Keratinocyte (primary cell): ENCODE results near the gene FAT1. TPM values are rescaled to one million over a fixed set of nuclear protein-coding genes. Genes with fewer than 3 reads are reported as not detected.

ENCODE experiments used
- DNase-seq: peaks from one replicate; pipeline ENCODE4 v3.0.0-alpha.2; 2011; ENCODE audit warnings: low read depth, missing footprints, low spot score
- FAIRE-seq: peaks from 2 replicates; lab custom pipeline; 2011; peaks lifted over from hg19 to GRCh38; lab: Jason Lieb, UNC
- H2AFZ ChIP-seq: 2 replicates; pipeline ENCODE4 v1.6.0; 2012; ENCODE audit warnings: low read length, control low read depth, inconsistent platforms; ENCODE audit not compliant: control insufficient read depth
- H3K27ac ChIP-seq: 2 replicates; pipeline ENCODE4 v1.5.1; 2011; ENCODE audit warnings: low read length; ENCODE audit not compliant: control insufficient read depth, insufficient read depth
- H3K27me3 ChIP-seq: 3 replicates; pipeline ENCODE4 v1.6.0; 2011; ENCODE audit warnings: low read length; ENCODE audit not compliant: control insufficient read depth, insufficient read depth; ENCODE audit errors: extremely low read depth
- H3K36me3 ChIP-seq, 2 experiments: 2 replicates in 1 of 2; 3 replicates in 1 of 2; pipeline ENCODE4 v1.5.1; 2011; ENCODE audit warnings: low read length in 2 of 2, mild to moderate bottlenecking in 1 of 2; ENCODE audit not compliant: control insufficient read depth in 2 of 2, insufficient read depth in 2 of 2; ENCODE audit errors: extremely low read depth in 1 of 2
- H3K4me1 ChIP-seq: 3 replicates; pipeline ENCODE4 v1.5.1; 2011; ENCODE audit warnings: low read length; ENCODE audit not compliant: control insufficient read depth, insufficient read depth; ENCODE audit errors: extremely low read depth
- H3K4me2 ChIP-seq: 3 replicates; pipeline ENCODE4 v1.6.0; 2011; ENCODE audit warnings: low read depth, low read length; ENCODE audit not compliant: control insufficient read depth, insufficient read depth; ENCODE audit errors: extremely low read depth
- H3K4me3 ChIP-seq, 3 experiments: fragments of 200-600 bp in 1 of 3; sonication (generic) in 1 of 3; 2 replicates in 2 of 3; 3 replicates in 1 of 3; pipeline ENCODE4 v1.5.1; 2011 to 2016; ENCODE audit warnings: low read length in 3 of 3, mild to moderate bottlenecking in 3 of 3, control low read depth in 2 of 3, inconsistent platforms in 1 of 3, low read depth in 1 of 3, mixed read lengths in 1 of 3, mixed run types in 1 of 3, moderate library complexity in 1 of 3; ENCODE audit not compliant: control insufficient read depth in 2 of 3, insufficient read depth in 2 of 3; ENCODE audit errors: extremely low read depth in 1 of 3
- H3K79me2 ChIP-seq: 2 replicates; pipeline ENCODE4 v1.6.0; 2012; ENCODE audit warnings: low read length; ENCODE audit not compliant: control insufficient read depth, insufficient read depth
- H3K9ac ChIP-seq: 3 replicates; pipeline ENCODE4 v1.6.0; 2011; ENCODE audit warnings: low read length; ENCODE audit not compliant: control insufficient read depth, insufficient read depth; ENCODE audit errors: extremely low read depth
- H3K9me1 ChIP-seq: 3 replicates; pipeline ENCODE4 v1.6.0; 2011; ENCODE audit warnings: low read length; ENCODE audit not compliant: control insufficient read depth, insufficient read depth; ENCODE audit errors: extremely low read depth
- H3K9me3 ChIP-seq: 2 replicates; pipeline ENCODE4 v1.5.1; 2012; ENCODE audit warnings: low read depth, low read length; ENCODE audit not compliant: control insufficient read depth
- H4K20me1 ChIP-seq: 3 replicates; pipeline ENCODE4 v1.6.0; 2011; ENCODE audit warnings: low read length; ENCODE audit not compliant: control insufficient read depth, insufficient read depth; ENCODE audit errors: extremely low read depth
- EZH2 ChIP-seq: IDR thresholded peaks from one replicate; pipeline ENCODE4 v1.6.1; 2012; ENCODE audit warnings: inconsistent platforms, mild to moderate bottlenecking, low read length, moderate library complexity
- dilution Hi-C: fragments of 300-500 bp; cut with MboI; formaldehyde crosslinking; loops from one replicate; pipeline ENCODE4 v1.7.0; 2020; ENCODE audit warnings: low sequenced_read_pairs; ENCODE audit not compliant: extremely low pct_ligation_motif_present
- polyA plus RNA-seq, 5 experiments: library from polyadenylated mRNA; depleted of rRNA in 3 of 5; stranded (reverse) in 3 of 5; stranded (forward) in 1 of 5; unstranded in 1 of 5; fragments of >200 nt; gene quantifications; 1 replicate in 1 of 5; 2 replicates in 3 of 5; 3 replicates in 1 of 5; pipeline versions ENCODE4 v1.2.1 to v1.2.3, GENCODE V29; 2011 to 2012; ENCODE audit warnings: missing spikeins in 2 of 5, low read depth in 1 of 5, low replicate concordance in 1 of 5
- TF ChIP-seq, protein P1 (sequence below), 3 experiments: IDR thresholded peaks in 1 of 3; conservative IDR thresholded peaks in 1 of 3; optimal IDR thresholded peaks in 1 of 3; 2 replicates in 2 of 3; 3 replicates in 1 of 3; pipeline versions ENCODE3 to v1.5.1; 2011; ENCODE audit warnings: low read length in 3 of 3, mild to moderate bottlenecking in 3 of 3, moderate library complexity in 2 of 3, control low read depth in 1 of 3, inconsistent platforms in 1 of 3; ENCODE audit not compliant: insufficient read depth in 2 of 3; ENCODE audit errors: extremely low read depth in 1 of 3

The FAT1 gene
- polyA plus RNA-seq, 1 donor (not counting 4 experiments of a cell fraction or from before 2014, with no cell fraction given), result 329 TPM

DNA sequence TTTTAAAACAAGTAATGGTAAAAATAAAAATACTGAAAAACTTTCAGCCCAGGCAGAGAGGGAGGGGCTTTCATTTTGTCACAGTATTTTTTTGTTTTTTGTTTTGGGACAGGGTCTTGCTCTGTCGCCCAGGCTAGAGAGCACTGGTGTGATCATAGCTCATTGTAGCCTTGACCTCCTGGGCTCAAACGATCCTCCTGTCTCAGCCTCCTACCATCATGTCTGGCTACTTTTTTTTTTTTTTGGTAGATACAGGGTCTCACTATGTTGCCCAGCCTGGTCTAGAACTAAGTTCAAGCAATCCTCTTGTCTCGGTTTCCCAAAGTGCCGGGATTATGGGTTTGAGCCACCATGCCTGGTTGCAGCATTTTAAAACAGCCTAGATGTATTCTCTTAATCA lies 40.8 kb upstream of the FAT1 start:
- Histone ChIP-seq H3K9me3 (no peaks in the 10 kb centered on the region), H3K36me3 (no peaks in the 10 kb centered on the region), H3K4me2 (no peak overlapping the region), H3K4me3 (no peak overlapping the region), H3K9me1 (no peaks in the 10 kb centered on the region), H3K27ac (no peak overlapping the region), H3K27me3 (no peaks in the 10 kb centered on the region), H4K20me1 (no peaks in the 10 kb centered on the region), H3K9ac (no peak overlapping the region), H3K79me2 (no peaks in the 10 kb centered on the region), H2AFZ (no peak overlapping the region), H3K4me1 (peaks cover 20% of the 10 kb centered on the region)
- dilution Hi-C loops, result no loop called here
- FAIRE-seq, result no peak
- TF ChIP-seq EZH2, result no peak
- TF ChIP-seq, protein P1, sequence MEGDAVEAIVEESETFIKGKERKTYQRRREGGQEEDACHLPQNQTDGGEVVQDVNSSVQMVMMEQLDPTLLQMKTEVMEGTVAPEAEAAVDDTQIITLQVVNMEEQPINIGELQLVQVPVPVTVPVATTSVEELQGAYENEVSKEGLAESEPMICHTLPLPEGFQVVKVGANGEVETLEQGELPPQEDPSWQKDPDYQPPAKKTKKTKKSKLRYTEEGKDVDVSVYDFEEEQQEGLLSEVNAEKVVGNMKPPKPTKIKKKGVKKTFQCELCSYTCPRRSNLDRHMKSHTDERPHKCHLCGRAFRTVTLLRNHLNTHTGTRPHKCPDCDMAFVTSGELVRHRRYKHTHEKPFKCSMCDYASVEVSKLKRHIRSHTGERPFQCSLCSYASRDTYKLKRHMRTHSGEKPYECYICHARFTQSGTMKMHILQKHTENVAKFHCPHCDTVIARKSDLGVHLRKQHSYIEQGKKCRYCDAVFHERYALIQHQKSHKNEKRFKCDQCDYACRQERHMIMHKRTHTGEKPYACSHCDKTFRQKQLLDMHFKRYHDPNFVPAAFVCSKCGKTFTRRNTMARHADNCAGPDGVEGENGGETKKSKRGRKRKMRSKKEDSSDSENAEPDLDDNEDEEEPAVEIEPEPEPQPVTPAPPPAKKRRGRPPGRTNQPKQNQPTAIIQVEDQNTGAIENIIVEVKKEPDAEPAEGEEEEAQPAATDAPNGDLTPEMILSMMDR (optimal IDR thresholded peaks at IDR 0.05 in 1 of 3, IDR thresholded peaks at IDR 0.05 in 1 of 3, conservative IDR thresholded peaks at IDR 0.05 in 1 of 3; ENCODE audit: extremely low read depth in 1 of 3, insufficient read depth in 2 of 3, low read length in 3 of 3), result no peak
- no peak for DNase-seq

DNA sequence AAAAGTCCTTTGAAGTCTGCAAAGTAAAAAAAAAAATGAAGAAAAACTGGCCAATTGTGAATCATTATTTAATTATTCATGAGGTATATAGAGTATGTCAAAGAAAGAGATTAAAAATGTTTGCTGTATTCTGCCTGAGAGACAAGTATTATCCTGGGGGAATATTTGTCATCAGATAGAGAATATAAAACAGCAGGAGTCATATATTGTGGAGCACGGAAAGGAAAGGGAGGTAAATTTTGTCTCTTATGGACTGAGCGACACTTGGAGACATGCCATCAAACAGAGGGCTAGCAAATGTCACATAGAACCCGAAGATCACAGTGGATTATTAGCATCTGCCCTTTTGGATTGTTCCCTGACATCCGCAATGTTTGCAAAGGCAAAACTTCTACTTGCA lies 39.2 kb upstream of the FAT1 start:
- H3K4me2 ChIP-seq, result no peak overlapping the region
- H3K9me1 ChIP-seq, result no peaks in the 10 kb centered on the region
- no peak overlapping the region for H3K9ac ChIP-seq
- no peak overlapping the region for H3K4me3 ChIP-seq
- H3K79me2 ChIP-seq, result no peaks in the 10 kb centered on the region
- DNase-seq, result no peak
- no peaks in the 10 kb centered on the region for H4K20me1 ChIP-seq
- H3K27ac ChIP-seq, result no peak overlapping the region
- H2AFZ ChIP-seq, result no peak overlapping the region
- peak; percentile 5 for FAIRE-seq
- H3K9me3 ChIP-seq, result no peaks in the 10 kb centered on the region
- peaks cover 20% of the 10 kb centered on the region for H3K4me1 ChIP-seq
- dilution Hi-C loops, result no loop called here
- H3K36me3 ChIP-seq, result no peaks in the 10 kb centered on the region
- no peaks in the 10 kb centered on the region for H3K27me3 ChIP-seq
- TF ChIP-seq EZH2, result no peak
- TF ChIP-seq, protein P1 (optimal IDR thresholded peaks at IDR 0.05 in 1 of 3, IDR thresholded peaks at IDR 0.05 in 1 of 3, conservative IDR thresholded peaks at IDR 0.05 in 1 of 3; ENCODE audit: extremely low read depth in 1 of 3, insufficient read depth in 2 of 3, low read length in 3 of 3), result no peak
